Stomach smooth muscle (tissue), 2 donors: ENCODE results near the gene APLP1.
"Not testable (repeated sequence)": the region's sequence is repeated elsewhere in the genome, so short reads cannot be mapped to it uniquely, and the experiment has no call there.

Experiments
- H3K27ac ChIP-seq: one replicate; pipeline ENCODE4 v1.7.0; 2013; ENCODE audit warnings: mild to moderate bottlenecking, low read length, inconsistent platforms
- H3K27me3 ChIP-seq, 2 donors: one replicate each; pipeline ENCODE4 v1.7.0; 2013; ENCODE audit warnings: low read length in 2 of 2; ENCODE audit not compliant: insufficient read depth in 2 of 2, control insufficient read depth in 1 of 2
- H3K36me3 ChIP-seq, 2 donors: one replicate each; pipeline ENCODE4 v1.7.0; 2013; ENCODE audit warnings: low read length in 2 of 2; ENCODE audit not compliant: control insufficient read depth in 2 of 2, insufficient read depth in 2 of 2
- H3K4me1 ChIP-seq: one replicate; pipeline ENCODE4 v1.7.0; 2013; ENCODE audit warnings: low read length; ENCODE audit not compliant: control insufficient read depth, insufficient read depth
- H3K4me3 ChIP-seq, 2 donors: one replicate each; pipeline ENCODE4 v1.7.0; 2013; ENCODE audit warnings: low read length in 2 of 2
- H3K9ac ChIP-seq, 2 donors: one replicate each; pipeline ENCODE4 v1.7.0; 2013; ENCODE audit warnings: low read length in 2 of 2, mild to moderate bottlenecking in 1 of 2
- H3K9me3 ChIP-seq, 2 donors: one replicate each; pipeline ENCODE4 v1.7.0; 2013; ENCODE audit warnings: low read length in 2 of 2; ENCODE audit not compliant: control insufficient read depth in 2 of 2
- donor health status: healthy.
- donor health status: Pancreatic carcinoma.

The APLP1 gene

DNA sequence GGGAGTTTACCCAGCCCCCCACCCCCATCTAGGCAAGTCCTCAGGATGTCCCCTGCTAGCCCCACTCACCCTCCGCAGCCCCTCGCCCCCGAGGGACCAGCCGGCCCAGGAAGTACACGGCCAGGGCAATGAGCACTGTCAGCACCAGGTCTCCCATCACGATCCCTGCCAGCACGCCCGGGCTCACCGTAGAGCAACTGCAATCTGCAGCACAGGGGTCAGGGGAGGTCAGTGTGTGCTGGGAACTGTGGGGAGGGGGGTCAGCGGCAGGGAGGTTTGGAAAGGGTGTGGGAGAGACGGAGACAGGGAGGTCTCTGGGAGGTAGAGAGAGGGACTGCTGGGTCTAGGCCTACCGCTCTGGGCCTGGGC is 39.0 kb downstream of the APLP1 start:
- H3K4me3 ChIP-seq, result peak overlapping the region in 1 of 2 donors; percentile 40
- no peaks in the 10 kb centered on the region for H3K9me3 ChIP-seq
- no peak overlapping the region for H3K27ac ChIP-seq
- H3K27me3 ChIP-seq, result no peaks in the 10 kb centered on the region
- no peaks in the 10 kb centered on the region for H3K36me3 ChIP-seq
- H3K9ac ChIP-seq, result no peak overlapping the region
- H3K4me1 ChIP-seq, result peaks cover 8% of the 10 kb centered on the region

DNA sequence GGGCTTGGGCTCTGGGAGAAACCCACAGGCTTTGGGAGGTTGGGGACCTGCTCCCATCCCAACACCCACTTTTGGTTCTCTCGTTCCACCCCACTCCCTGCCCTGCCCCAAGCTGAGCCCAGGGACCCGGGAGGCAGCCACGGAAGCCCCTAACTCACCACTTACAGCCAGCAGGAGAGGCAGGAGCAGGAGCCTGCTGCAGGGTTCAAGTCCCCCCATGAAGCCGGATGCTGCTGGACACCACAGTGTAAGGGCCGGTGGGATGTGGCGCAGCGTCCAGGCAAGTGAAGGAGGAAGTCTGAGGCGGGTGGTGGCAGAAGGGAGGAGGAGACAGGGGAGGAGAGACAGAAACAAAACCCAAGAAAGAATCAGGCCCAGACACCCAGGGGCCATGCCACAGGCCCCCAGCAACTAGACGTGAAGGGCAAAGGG is 39.7 kb downstream of the APLP1 start, which contains the start of gene TYROBP:
TYROBP (minus strand) TSS at position 286 of the 432 bp plus-strand sequence; CDS start at position 219, 67 bp downstream.
- H3K4me3 ChIP-seq, result peak within 1 kb of the TSS in 1 of 2 donors; percentile 40
- H3K4me1 ChIP-seq, result peaks cover 8% of the 10 kb centered on the region
- H3K36me3 ChIP-seq, result no peaks in the 10 kb centered on the region
- H3K9me3 ChIP-seq, result no peaks in the 10 kb centered on the region
- no peak within 1 kb of the TSS for H3K27ac ChIP-seq
- H3K9ac ChIP-seq, result no peak within 1 kb of the TSS
- no peaks in the 10 kb centered on the region for H3K27me3 ChIP-seq

DNA sequence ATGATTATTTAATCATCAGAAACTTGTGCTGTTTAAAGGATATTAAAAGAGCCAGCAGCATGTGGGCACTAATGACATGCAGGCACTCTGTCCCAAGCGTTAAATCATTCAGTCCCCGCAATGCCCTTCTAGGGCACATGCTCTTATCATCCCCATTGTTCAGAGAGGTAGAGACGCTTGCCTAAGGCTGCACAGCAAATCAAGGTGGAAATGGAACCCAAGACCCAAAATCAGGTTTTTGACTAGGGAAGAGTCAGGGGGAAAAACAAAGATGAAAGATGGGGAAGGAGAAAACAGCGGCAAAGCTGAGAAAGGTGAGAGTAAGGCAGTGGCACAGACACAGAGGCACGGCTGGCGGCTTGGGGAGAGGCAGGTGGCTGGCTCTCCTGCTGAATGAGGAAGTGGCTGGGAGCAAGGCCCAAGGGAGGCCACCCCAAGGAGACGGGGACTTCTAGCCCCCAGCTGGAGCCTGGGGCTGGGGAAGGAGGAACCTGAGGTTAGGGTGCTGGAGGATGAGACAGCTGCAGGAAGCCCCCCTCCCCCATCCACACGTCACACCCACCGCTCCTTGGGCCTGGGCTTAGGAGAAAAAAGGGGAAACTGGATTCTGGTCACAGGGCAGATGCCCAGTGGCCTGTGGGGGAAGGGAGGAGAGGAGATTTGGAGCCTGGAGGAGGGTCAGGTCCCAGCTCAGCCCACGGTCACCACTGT is 40.8 kb downstream of the APLP1 start:
- Histone ChIP-seq H3K27ac (no peak overlapping the region), H3K9me3 (no peaks in the 10 kb centered on the region), H3K27me3 (no peaks in the 10 kb centered on the region), H3K36me3 (no peaks in the 10 kb centered on the region), H3K4me1 (peaks cover 8% of the 10 kb centered on the region), H3K4me3 (no peak overlapping the region), H3K9ac (no peak overlapping the region)

DNA sequence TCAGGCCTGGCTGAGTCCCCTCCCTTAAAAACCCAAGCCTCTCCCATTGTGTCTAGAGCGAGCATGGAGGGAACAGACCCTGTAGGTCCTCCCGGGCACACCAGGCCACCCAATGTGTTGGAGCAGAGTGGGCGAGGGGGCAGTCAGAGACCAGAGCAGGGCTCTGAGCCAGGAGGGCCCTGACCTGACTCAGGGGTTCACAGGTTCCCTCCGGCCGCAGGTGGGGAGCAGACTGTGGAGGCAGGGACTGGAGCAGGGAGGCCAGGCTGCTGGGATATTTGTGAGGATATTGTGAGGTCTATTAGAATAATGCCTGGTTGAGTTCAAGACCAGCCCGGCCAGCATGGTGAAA is 41.3 kb downstream of the APLP1 start:
- Histone ChIP-seq H3K27me3 (no peaks in the 10 kb centered on the region), H3K27ac (no peak overlapping the region), H3K4me1 (peaks cover 8% of the 10 kb centered on the region), H3K9ac (no peak overlapping the region), H3K9me3 (no peaks in the 10 kb centered on the region), H3K36me3 (no peaks in the 10 kb centered on the region), H3K4me3 (no peak overlapping the region)

DNA sequence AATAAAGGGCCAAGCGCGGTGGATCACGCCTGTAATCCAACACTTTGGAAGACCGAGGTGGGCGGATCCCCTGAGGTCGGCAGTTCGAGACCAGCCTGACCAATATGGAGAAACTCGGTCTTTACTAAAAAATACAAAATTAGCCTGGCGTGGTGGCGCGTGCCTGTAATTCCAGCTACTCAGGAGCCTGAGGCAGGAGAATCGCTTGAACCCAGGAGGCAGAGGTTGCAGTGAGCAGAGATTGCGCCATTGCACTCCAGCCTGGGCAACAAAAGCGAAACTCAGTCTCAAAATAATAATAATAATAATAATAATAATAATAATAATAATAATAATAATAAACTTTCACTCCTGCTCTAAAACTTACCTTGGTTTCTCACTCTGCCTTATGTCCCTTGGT is 42.0 kb downstream of the APLP1 start:
- not testable (repeated sequence) for H3K4me1 ChIP-seq, H3K27ac ChIP-seq, H3K9ac ChIP-seq, H3K4me3 ChIP-seq, H3K27me3 ChIP-seq, H3K9me3 ChIP-seq, H3K36me3 ChIP-seq

DNA sequence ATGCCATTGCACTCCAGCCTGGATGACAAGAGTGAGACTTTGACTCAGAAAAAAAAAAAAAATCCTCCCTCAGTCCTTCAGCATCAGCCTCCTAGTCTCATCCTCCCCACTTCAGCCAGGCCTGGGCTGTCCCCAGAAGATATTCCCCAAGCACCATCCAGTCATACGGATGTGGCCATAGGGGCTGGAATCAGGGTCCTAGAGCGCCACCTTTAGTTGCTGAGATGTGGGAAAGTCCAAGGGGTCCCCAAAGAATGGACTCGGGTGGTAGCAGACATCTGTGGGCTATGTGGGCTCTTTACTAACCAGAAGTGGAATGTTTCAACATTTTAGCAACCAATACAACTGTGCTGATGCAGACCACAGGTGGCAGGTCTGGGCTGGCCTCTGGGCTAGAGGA is 42.8 kb downstream of the APLP1 start:
- Histone ChIP-seq H3K9me3 (no peaks in the 10 kb centered on the region), H3K36me3 (no peaks in the 10 kb centered on the region), H3K4me3 (no peak overlapping the region), H3K27me3 (no peaks in the 10 kb centered on the region), H3K4me1 (peaks cover 8% of the 10 kb centered on the region), H3K9ac (no peak overlapping the region), H3K27ac (no peak overlapping the region)

DNA sequence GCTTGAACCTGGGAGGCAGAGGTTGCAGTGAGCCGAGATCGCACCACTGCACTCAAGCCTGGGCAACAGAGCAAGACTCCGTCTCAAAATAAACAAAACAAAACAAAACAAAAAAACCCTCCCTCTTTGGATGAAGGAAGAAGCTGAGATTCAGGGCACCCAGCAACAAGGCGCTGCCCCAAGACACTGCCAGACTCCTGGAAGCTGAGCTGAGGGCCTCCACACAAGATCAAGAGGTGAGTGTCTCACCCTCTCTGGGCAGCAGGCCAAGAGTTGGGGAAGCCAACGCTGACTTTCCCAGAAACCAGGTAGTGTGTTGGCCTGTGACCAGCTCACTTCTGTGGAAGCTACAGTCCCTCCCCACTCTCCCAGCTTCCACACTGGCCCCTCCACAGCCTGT is 43.4 kb downstream of the APLP1 start:
- no peaks in the 10 kb centered on the region for H3K9me3 ChIP-seq
- peaks cover 0 to 1% of the 10 kb centered on the region in 2 donors for H3K27me3 ChIP-seq
- no peak overlapping the region for H3K9ac ChIP-seq
- no peaks in the 10 kb centered on the region for H3K36me3 ChIP-seq
- no peak overlapping the region for H3K4me3 ChIP-seq
- peaks cover 4% of the 10 kb centered on the region for H3K4me1 ChIP-seq
- H3K27ac ChIP-seq, result no peak overlapping the region

DNA sequence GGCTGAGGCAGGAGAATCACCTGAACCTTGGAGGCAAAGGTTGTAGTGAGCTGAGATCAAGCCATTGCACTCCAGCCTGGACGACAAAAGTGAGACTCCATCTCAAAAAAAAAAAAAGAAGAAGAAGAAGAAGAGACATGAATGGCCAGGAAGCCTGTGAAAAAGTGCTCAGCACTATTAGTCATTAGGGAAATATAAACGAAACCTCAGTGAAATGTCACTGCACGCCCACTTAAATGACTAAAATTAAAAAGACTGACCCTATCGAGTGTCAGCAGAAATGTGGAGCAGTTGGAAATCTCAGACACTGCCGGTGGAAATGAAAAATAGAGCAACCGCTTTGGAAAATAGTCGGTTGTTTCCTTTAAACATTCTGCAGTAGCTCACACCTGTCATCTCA is 45.2 kb downstream of the APLP1 start:
- Histone ChIP-seq H3K36me3 (no peaks in the 10 kb centered on the region), H3K27ac (no peak overlapping the region), H3K4me1 (no peaks in the 10 kb centered on the region), H3K9me3 (no peaks in the 10 kb centered on the region), H3K4me3 (no peak overlapping the region), H3K27me3 (peaks cover 0 to 4% of the 10 kb centered on the region in 2 donors), H3K9ac (no peak overlapping the region)

DNA sequence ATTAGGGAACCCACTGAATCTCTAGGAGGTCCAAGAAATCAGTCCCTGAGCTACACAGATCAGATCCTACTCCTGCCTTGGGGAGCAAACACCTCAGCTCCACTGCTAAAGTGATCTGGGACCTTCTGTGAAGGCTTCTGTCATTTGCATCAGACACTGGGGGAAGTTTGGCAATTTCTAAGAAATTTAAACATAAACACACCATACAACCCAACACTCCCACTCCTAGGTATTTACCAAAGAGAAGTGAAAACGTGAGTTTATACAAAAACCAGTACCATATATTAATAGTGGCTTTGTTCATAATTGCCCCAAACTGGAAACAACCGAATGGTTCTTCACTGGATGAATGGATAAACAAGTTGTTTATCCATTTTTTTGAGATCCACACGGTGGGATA is 47.1 kb downstream of the APLP1 start:
- no peak overlapping the region for H3K4me3 ChIP-seq
- H3K36me3 ChIP-seq, result no peaks in the 10 kb centered on the region
- H3K4me1 ChIP-seq, result no peaks in the 10 kb centered on the region
- no peak overlapping the region for H3K27ac ChIP-seq
- H3K9me3 ChIP-seq, result no peaks in the 10 kb centered on the region
- peaks cover 0 to 4% of the 10 kb centered on the region in 2 donors for H3K27me3 ChIP-seq
- no peak overlapping the region for H3K9ac ChIP-seq

DNA sequence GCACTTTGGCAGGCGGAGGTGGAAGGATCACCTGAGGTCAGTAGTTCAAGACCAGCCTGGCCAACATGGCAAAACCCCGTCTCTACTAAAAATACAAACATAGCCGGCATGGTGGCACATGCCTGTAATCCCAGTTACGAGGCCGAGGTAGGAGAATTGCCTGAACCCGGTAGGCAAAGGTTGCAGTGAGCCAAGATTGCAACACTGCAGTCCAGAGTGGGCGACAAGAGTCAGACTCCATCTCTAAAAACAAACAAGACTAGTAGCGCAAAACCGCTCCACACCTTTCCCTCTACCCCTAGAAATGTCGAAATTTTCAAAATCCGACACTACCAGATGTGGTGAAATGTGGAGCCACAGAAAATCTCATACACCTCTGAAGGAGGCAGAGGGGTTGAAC is 50.9 kb downstream of the APLP1 start:
- Histone ChIP-seq H3K27me3 (peaks cover 0 to 6% of the 10 kb centered on the region in 2 donors), H3K4me1 (no peaks in the 10 kb centered on the region), H3K4me3 (no peak overlapping the region), H3K27ac (no peak overlapping the region), H3K9ac (no peak overlapping the region), H3K36me3 (no peaks in the 10 kb centered on the region), H3K9me3 (no peaks in the 10 kb centered on the region)

DNA sequence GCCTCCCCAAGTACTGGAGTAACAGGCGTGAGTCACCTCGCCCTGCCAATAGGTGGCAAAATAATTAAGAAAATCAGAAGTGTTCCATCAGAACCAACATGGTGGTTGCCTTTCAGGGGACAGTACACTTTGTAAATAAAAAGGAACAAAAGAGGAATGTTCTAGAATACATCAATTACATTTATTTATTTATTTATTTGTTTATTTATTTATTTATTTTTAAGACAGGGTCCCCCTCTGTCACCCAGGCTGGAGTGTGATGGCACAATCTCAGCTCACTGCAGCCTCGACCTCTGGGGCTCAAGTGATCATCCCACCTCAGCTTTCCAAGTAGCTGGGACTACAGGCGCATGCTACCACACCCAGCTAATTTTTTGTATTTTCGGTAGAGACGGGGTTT is 52.6 kb downstream of the APLP1 start:
- Histone ChIP-seq H3K4me3 (no peak overlapping the region), H3K4me1 (no peaks in the 10 kb centered on the region), H3K9me3 (no peaks in the 10 kb centered on the region), H3K36me3 (no peaks in the 10 kb centered on the region), H3K27ac (no peak overlapping the region), H3K9ac (no peak overlapping the region), H3K27me3 (peaks cover 0 to 11% of the 10 kb centered on the region in 2 donors)
